HG03039 (cell line): ENCODE measurements around the gene FCN2.

ENCODE experiments used
- ATAC-seq: cut with Tn5 transposase; IDR thresholded peaks from one replicate; pipeline ENCODE4 v1.9.1; 2021; ENCODE audit warnings: mild to moderate bottlenecking, moderate library complexity; ENCODE audit not compliant: unreplicated experiment

Gene FCN2

DNA sequence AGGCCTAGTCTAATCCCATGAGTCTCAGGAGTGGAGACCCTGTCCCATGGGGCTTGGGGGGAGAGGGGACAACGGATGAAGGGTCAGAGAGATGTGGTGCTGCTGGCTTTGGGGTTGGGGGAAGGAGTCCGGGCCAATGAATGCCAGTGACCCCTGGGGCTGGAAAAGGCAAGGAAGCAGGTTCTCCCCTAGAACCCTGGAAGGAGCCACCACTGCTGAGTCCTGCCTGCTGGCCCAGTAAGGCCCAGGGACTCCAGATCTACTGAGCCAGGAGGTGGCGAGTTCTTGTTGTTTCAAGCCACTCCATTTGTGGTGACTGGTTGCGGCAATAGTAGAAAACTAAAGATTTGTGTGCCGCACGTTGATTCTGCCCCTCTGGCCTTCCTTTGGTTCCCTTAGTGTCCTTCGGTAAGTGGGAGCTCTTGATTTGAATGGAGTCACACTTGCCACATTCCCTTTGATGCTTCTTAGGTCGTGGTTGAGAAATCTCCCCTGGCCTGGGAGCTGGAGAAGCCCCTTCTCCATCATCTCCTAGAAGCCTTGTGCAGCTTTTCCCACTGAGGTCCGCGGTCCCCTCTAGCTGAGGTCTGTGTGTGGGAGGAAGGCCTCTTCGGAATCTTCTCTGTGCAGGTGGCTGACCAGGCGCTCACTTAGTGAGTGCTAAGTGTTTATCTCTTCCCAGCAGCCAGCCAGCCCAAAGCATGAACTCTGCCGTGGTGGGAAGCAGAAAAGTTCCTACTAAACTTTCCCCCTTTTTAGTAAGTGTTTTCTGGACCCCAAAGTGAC is 28.1 kb downstream of the FCN2 start:
- no peak for ATAC-seq

DNA sequence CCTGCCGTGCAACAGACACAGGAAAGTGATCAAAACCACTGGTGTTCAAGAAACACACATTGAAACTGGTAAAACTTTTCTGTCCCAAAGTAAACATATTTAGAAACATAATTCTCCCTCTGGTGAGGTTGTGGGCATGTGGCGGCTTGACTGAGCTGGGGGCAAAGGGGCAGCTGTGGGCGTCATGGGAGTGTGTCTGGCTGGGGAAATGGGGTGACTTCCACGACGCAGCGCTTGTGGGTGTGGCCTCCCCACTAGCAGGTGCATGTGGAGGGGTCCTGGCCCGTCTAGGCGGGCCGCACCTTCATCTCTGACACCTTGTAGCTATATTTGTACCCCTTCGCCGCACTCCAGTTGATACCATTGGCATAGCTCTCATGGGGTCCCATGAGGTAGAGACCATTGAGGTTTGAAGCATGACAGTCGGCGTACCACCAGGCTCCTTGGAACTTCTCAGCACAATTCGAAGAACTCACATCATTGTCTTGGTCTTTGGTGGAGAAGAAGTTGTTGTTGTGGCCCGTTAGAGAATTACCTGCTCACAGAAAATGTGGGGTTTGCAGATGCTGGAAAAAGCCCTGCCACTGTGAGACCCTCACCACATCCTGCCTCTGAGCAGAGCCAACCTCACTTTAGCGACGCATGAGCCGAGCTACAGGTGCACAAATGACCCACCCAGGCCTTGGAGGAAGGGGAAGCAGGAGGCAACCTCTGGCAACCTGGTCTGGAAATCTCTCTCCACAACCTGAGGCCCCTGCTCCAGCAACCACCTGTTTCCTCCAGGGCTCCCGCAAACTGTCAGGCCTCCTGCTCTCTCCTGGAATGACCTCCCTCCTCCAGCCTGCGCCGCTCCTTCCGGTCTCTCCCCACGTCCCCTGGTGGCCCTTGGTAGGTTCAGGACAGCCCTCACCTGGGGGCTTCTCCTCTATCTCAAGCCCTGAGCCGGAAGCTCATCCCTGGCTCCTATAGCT is 29.2 kb downstream of the FCN2 start:
- no peak for ATAC-seq

DNA sequence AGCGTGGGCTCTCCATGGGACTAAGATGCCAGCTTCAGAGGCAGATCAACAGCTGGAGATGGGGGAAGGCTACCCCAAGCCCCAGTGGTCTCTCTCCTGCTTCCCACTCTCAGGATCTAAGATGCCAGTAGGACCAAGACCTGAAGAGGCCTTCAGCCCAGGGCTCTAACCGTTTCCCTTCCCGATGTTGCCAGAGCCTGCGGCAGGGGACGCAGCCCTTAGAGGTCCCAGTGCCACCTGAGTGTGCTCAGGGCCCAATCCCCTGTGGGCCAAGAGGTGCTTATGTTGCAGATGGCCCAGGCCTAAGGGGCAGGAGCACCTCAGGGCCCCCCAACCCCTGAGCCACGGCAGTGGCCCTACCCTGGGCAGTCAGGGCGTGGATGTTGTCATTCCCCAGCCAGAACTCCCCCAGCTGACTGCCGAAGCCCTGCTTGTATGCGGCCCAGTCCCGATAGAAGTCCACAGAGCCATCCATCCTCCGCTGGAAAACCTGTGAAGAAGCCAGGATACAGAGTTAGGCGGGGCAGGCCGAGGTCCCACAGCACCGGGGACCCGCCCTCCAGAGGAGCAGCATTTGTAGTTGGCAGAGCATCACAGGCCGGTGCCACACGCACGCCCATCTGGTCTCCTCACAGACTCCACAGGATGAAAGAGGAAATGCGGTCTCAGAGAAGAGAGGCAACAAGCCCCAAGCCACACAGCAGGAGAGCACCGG is 31.7 kb downstream of the FCN2 start:
- ATAC-seq: no peak

DNA sequence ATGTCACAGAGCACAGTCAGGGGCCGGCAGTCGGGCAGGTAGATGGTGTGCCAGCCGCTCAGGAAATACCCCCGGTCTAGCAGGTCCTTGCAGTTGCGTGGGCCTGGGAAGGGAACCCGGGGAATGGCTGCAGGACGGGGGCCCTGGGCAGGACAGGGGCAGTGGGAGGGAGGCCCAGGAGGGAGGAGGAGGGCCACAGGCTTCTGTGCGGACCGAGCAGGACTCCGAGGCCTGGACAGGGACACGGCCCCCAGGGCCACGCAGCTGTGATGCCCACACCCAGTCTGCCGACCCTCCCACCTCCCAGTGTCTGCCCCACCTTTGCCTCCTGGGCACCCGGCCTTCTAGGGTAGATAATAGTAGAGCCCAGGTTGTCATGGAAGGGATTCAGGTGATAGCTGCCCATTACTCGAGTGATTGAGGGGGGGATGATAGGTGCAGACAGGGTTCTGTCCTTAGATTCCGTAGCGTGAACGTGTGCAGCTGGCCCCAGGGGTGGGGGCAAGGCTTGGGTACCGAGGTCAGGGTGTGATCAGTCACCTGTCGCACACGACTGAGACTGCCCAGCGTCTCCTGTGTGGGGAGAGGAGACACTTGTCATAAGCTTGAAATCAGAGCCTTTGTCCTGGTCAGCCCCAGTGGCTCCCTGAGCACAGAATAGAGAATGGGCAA is 32.6 kb downstream of the FCN2 start:
- no peak for ATAC-seq

GRCh38 chr9:134913713-134914500 is 33.3 kb downstream of the FCN2 start:
- no peak for ATAC-seq

GRCh38 chr9:134914501-134914834 is 33.9 kb downstream of the FCN2 start:
- no peak for ATAC-seq

GRCh38 chr9:134915046-134915985 is 34.7 kb downstream of the FCN2 start:
- no peak for ATAC-seq

GRCh38 chr9:134916161-134916665 is 35.6 kb downstream of the FCN2 start:
- no peak for ATAC-seq

- ATAC-seq: no peak
These were observed 37.1 kb downstream of the FCN2 start, which contains the start of gene FCN1 for GRCh38 chr9:134917431-134918373. Gene FCN1 (minus strand): TSS chr9:134917912. CDS start chr9:134917871, 41 bp downstream.

DNA sequence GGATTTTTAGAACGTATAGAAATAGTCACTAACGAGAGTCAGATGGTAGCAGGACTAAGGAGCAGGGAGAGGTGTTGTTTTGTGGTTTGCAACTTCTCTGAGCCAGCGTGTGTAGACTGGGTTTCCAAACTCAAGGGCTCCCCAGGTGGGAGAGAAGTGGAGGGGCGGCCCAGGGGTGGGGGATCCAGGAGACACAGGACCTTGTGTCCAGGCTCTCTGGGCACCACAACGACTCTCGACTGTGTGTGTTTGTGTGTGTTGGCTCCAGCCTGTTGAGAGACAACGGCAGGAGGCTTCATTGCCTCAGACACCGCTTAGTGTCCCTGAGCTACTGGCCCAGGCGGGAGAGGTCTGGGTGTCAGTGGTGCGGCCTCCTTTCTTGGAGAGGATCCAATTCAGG is 38.0 kb downstream of the FCN2 start:
- no peak for ATAC-seq

DNA sequence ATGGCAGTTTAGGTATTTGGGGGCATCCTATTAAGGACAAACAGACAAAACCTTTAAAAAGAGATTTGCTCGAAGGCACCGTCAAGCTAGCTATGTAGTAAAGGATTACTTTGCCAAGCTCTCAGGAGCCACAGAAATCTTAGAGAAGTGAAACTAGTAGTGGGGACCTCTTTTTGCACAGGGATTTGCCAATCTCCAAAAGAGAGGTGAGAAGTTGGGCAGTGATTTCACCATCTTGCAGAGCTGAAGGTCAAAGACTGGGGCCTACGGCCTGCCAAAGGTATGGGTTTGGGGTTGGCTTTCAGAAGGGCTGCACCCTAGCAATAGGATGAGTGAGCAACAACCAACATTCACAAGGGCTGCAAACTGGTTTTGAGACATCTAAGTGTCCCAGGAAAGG is 38.7 kb downstream of the FCN2 start:
- no peak for ATAC-seq

- ATAC-seq: no peak
These were observed 41.7 kb downstream of the FCN2 start for GRCh38 chr9:134922066-134922931.

- ATAC-seq: no peak
These were observed 42.3 kb downstream of the FCN2 start for GRCh38 chr9:134922932-134923240.

DNA sequence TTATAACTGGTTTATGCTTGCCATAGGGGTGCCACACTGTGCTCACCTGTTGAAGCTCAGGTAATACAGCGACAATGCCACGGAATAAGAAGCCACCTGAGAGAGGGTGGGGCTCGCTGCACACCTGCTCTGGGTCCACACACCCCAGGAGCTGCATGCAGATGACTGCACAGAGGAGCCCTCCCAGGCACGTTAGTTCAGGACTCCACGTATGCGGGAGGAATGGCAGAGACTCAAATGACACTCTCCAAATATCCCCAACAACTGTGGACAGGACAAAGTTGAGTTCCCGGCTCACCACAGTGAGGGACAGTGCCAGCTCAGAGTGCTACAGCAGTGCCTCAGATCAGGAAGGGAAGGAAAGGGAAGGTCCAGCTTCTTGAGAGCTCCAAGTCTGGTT is 42.9 kb downstream of the FCN2 start:
- no peak for ATAC-seq

GRCh38 chr9:134925011-134925511 is 44.5 kb downstream of the FCN2 start:
- ATAC-seq: no peak

DNA sequence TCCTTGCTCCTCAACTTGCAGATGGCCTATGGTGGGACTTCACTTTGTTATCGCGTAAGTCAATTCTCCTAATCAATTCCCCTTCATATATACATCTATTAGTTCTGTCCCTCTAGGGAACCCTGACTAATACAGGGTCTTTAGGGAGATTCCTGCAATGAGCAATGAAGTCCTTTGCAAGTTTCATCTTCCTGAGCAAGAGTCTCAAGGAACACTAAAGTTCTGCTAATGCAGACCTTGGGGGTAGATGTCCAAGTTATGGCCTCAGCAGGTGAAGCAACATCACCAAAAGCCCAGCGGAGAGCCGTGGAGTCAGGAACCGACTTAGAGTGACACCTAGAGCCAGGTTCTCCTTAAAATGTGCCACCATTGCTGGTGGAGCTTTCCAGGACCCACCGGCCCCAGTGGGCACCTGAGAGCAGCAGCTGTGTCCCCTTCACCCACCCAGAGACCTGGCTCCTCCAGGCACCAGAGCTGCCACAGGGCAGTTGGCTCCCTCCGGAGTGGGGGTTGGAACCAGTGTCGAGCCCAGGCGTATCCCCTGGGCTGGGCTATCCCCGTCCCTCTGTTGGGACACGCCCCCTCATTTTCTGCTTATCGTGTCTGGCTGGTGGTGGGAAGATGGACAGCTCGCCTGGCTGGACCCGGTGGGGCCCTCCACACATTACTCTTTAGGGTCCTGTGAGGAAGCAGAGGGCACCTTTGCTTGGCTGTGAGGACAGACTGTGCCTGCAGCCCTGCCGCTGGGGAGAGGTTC is 48.0 kb downstream of the FCN2 start:
- no peak for ATAC-seq
